GM19025 (cell line): Measurements from ENCODE around the gene ATP11B.

ENCODE experiments used
- ATAC-seq: cut with Tn5 transposase; IDR thresholded peaks from one replicate; pipeline ENCODE4 v1.9.1; 2021; ENCODE audit warnings: mild to moderate bottlenecking, low read depth, moderate library complexity; ENCODE audit not compliant: unreplicated experiment

The ATP11B gene

GRCh38 chr3:182906036-182906435, 112.7 kb downstream of the ATP11B start:
- ATAC-seq: no peak

- ATAC-seq: no peak
These were observed 115.2 kb downstream of the ATP11B start for GRCh38 chr3:182908471-182908870.

GRCh38 chr3:182909318-182910040, 116.2 kb downstream of the ATP11B start:
- ATAC-seq: no peak

- no peak for ATAC-seq
These were observed 117.9 kb downstream of the ATP11B start for GRCh38 chr3:182910936-182911781.

- ATAC-seq: no peak
These were observed 118.4 kb downstream of the ATP11B start for GRCh38 chr3:182911782-182912111.

GRCh38 chr3:182912474-182912873, 119.2 kb downstream of the ATP11B start:
- ATAC-seq: no peak

GRCh38 chr3:182913889-182914288, 120.6 kb downstream of the ATP11B start:
- ATAC-seq: peak; percentile 81

DNA sequence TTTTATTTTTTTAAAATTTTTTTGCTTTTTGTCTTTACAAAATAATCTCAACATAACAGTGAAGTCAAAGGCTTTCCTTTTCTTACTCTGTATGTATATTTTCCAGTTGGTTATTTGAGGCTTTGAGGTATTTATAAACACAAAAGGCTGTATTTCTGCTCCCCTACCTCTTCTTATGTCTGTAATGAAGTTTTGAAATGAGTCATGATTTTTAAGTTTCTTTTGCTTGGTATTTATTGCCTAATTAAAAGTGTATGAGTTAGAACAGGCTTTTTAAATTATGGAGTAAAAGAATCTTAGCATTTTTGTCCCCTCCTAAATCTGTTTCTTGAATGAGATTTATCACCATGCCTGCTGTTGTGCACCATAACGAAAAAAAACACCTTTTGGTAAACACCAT, 121.0 kb downstream of the ATP11B start:
- peak; percentile 13 for ATAC-seq

DNA sequence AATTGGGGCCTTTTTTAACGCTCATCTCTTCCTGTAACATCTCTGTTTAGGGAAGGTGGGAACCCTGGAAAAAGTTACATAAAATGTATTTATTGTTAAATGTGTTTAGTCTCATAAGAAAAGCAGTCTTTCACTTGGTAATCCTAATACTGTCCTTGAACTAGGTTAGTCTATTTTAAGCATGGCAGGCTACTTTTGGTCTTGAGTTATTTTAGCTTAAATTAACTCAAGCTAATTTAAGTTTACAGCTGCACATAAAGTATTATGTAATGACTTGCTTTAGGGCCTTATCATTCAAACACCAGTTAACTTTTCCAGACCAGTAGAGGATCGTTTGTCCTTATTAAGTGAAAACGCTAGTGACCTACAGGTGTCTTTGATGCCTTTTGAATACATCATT, 123.8 kb downstream of the ATP11B start:
- ATAC-seq: no peak

DNA sequence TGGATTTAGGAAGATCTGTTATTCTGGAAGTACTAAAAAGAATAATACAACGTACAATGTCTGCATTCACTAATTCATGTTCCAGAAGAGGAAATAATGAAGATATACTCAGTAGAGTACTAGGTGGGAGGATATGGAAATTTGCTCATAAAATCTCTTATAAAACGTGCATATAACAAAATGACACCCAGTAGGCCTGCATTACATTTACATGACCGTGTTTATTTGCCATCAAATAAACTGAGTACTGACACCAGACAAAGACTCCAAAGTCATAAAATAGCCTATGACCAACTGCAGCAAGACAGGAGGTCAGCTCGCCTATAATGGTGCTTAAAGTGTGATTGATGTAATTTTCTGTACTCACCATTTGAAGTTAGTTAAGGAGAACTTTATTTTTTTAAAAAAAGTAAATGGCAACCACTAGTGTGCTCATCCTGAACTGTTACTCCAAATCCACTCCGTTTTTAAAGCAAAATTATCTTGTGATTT, 126.6 kb downstream of the ATP11B start:
- ATAC-seq: no peak

DNA sequence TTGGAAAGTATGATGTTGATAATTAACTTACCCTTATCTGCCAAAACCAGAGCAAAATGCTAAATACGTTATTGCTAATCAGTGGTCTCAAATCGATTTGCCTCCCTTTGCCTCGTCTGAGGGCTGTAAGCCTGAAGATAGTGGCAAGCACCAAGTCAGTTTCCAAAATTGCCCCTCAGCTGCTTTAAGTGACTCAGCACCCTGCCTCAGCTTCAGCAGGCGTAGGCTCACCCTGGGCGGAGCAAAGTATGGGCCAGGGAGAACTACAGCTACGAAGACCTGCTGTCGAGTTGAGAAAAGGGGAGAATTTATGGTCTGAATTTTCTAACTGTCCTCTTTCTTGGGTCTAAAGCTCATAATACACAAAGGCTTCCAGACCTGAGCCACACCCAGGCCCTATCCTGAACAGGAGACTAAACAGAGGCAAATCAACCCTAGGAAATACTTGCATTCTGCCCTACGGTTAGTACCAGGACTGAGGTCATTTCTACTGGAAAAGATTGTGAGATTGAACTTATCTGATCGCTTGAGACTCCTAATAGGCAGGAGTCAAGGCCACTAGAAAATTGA, 127.3 kb downstream of the ATP11B start:
- no peak for ATAC-seq

DNA sequence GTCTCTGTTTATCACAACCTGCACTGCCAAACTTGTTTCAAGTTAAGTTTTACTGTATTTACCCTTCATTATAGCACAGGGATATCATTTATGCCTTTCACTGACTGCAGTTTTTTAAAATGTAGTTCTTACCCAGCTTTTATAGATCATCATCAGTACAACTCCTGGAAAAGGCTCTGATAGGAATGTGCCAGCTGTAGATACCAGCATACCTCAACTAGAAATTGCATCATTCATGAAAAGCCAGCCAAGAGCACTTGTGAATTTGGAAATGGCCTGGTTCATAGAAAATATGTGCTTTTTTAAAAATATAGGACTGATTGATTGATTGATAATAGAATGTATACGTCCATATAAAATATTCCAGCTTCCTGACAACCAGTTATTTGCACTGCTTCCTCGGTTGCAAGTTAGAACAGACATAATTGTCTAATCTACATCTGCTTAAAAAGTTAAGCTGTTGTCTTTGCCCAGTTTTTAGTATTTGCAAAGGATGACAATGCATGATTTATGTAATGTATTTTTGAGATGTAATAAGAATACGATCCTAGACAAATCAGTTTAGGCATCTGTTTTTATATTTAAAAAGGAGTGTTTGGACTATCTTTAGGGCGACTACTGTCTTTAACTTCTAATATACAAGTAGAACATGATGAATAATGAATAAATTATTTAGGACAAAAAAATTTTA, 128.5 kb downstream of the ATP11B start:
- no peak for ATAC-seq

DNA sequence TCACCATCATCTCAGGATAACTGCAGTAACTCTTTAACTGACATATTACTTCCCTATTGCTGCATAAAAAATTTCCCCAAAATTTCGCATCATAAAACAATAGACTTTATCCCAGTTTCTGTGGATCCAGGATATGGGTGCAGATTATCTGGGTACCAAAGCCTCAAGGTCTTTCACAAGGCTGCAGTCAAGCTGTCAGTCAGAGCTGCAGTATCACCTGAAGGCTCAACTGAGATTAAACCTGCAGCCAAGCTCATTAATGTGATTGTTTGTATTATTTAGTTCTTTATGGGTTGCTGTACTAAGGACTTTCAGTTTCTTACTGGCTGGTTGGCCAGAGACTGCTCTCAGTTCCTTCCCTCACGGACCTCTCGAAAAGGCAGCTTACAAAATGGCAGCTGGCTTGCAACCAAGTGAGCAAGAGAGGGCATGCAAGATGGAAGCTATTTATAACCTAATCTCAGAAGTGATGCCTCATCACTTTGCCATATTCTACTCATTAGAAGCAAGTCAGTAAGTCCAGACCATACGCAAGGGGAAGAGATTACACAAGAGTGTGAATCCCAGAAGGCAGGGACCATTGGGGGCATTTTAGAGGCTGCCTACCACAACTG, 132.1 kb downstream of the ATP11B start:
- peak; percentile 96 for ATAC-seq

GRCh38 chr3:182925944-182926337, 132.6 kb downstream of the ATP11B start:
- ATAC-seq: no peak

- no peak for ATAC-seq
These were observed 142.5 kb downstream of the ATP11B start for GRCh38 chr3:182935803-182936202.

DNA sequence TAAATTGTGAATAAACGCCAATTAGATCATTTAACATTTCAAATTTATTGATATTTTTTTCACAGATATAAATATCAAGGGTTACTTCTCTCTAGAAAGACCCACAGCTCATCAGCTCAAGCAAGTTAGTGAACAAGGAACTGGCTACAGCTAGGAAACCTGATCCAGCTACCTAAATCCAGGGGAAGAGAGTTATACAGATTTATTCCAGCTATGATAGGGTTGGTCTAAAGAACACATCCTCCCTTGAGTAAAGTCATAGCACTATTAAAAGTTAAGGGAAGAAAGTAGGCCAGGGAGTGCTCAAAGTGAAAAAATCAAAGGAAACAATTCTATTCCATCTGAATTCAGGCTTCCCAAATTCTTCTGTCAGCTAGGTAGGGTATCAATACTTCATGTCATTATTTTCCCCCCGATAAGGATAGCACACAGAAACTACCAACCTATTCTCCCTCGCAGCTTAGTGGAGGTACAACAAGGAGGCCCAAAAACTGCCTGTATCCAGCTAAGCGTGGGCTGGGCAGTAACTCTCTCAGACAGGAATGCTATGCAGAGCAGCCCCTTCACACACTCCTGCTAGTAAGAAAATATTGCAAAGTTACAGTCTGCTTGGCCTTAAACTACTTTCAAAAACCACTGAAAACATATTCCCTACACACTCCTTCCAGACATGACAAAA, 143.1 kb downstream of the ATP11B start:
- no peak for ATAC-seq

- ATAC-seq: no peak
These were observed 143.6 kb downstream of the ATP11B start for GRCh38 chr3:182936918-182937285.

DNA sequence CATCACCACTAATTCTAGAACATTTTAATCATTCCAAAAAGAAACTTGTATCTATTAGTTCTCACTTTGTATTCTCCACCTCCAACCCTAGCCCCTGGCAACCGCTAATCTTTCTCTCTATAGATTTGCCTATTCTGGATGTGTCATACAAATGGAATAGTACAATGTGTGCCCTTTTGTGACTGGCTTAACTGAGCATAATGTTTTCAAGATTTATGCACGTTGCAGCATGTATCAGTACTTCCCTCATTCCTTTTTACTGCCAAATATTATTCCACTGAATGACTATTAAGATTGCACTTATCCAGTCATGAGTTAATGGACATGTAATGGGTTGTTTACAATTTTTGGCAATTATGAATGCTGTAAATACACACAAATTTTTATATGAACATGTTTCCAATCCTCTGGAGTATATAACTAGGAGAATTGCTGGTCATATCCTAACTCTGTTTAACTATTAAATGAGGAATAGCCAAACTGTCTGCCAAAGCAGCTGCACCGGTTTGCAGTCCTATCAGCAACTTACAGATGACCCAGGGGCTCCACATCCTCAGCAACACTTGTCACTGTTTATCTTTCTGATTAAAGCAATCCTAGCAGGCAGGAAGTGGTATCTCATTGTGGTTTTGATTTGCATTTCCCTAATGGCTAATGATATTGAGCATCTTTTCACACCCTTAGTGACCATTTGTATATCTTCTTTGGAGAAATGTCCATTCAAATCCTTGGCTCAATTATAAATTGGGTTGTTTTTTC, 144.2 kb downstream of the ATP11B start:
- peak; percentile 78 for ATAC-seq

GRCh38 chr3:182940266-182940808, 147.0 kb downstream of the ATP11B start:
- no peak for ATAC-seq
